ENCODE data around the gene CEP290. TPM values are rescaled to one million over a fixed set of nuclear protein-coding genes. Genes with fewer than 3 reads are reported as not detected.

CEP290 gene
- total RNA-seq, 1 experiment from 2014 or later = 9.6 TPM

DNA sequence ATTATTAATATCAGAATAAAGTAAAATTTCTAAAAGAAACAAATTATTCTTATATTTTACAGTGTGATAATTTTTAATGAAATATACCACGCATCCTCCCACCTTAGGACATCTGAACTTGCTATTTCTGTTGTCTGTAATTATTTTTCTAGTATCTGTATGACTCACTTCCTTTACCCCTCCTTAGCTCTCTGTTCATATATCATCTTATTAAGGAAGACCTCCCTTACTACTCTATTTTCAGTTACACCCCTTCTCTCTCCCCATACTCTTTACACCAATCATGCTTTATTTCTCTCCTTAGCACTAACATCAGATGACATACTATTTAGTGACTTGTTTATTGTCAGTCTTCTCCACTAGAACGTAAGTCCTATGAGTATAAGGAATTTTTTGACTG, 78.5 kb downstream of the CEP290 start (continued):
- no peak for TF ChIP-seq ATF1 (CRISPR knock-in tag; IDR thresholded peaks at IDR 0.05)
- TF ChIP-seq, protein P1, sequence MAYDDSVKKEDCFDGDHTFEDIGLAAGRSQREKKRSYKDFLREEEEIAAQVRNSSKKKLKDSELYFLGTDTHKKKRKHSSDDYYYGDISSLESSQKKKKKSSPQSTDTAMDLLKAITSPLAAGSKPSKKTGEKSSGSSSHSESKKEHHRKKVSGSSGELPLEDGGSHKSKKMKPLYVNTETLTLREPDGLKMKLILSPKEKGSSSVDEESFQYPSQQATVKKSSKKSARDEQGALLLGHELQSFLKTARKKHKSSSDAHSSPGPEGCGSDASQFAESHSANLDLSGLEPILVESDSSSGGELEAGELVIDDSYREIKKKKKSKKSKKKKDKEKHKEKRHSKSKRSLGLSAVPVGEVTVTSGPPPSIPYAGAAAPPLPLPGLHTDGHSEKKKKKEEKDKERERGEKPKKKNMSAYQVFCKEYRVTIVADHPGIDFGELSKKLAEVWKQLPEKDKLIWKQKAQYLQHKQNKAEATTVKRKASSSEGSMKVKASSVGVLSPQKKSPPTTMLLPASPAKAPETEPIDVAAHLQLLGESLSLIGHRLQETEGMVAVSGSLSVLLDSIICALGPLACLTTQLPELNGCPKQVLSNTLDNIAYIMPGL (CRISPR knock-in tag; IDR thresholded peaks at IDR 0.05) = no peak
- no peak for TF ChIP-seq ZNF396 (CRISPR knock-in tag; IDR thresholded peaks at IDR 0.05; ENCODE audit: borderline replicate concordance)
- no peak for TF ChIP-seq MYBL2 (CRISPR knock-in tag; IDR thresholded peaks at IDR 0.05)
- no peak for TF ChIP-seq NR3C1 (CRISPR knock-in tag; conservative IDR thresholded peaks at IDR 0.05; ENCODE audit: low read depth)
- TF ChIP-seq, protein P2, sequence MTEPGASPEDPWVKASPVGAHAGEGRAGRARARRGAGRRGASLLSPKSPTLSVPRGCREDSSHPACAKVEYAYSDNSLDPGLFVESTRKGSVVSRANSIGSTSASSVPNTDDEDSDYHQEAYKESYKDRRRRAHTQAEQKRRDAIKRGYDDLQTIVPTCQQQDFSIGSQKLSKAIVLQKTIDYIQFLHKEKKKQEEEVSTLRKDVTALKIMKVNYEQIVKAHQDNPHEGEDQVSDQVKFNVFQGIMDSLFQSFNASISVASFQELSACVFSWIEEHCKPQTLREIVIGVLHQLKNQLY (CRISPR knock-in tag; IDR thresholded peaks at IDR 0.05) = no peak

DNA sequence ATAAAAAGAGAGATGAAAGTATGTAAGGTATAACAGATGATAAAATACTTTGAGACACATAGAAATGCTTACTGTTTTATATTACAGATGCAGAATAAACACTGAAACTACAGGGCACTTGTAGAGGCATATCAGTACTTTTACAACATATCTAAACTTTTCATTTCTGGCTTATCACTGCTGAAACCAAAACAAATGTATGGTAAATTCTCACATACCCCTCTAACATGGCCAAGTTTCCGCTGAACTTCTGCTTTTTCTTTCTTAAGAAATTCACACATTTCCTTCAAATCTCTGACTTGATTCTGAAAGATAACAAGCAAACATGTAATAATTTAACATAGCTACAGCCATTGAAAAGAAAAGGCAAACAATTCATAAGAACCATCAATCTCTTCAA, 79.4 kb downstream of the CEP290 start:
- Mint-ChIP-seq H3K27ac (no peak overlapping the region), H3K4me1 (no peaks in the 10 kb centered on the region), H3K4me3 (no peak overlapping the region), H3K27me3 (ENCODE audit: low read depth) (no peaks in the 10 kb centered on the region), H3K9me3 (no peaks in the 10 kb centered on the region), H3K36me3 (peaks cover 10% of the 10 kb centered on the region; the same call in 1 of the 2 replicates)
- ChIA-PET CTCF (no interaction called here), POLR2A (no interaction called here)
- no peak for DNase-seq (ENCODE audit: low spot score)
- no peak for ATAC-seq
- TF ChIP-seq ESRRA (CRISPR knock-in tag; IDR thresholded peaks at IDR 0.05; ENCODE audit: borderline replicate concordance) = no peak
- TF ChIP-seq, protein P3, sequence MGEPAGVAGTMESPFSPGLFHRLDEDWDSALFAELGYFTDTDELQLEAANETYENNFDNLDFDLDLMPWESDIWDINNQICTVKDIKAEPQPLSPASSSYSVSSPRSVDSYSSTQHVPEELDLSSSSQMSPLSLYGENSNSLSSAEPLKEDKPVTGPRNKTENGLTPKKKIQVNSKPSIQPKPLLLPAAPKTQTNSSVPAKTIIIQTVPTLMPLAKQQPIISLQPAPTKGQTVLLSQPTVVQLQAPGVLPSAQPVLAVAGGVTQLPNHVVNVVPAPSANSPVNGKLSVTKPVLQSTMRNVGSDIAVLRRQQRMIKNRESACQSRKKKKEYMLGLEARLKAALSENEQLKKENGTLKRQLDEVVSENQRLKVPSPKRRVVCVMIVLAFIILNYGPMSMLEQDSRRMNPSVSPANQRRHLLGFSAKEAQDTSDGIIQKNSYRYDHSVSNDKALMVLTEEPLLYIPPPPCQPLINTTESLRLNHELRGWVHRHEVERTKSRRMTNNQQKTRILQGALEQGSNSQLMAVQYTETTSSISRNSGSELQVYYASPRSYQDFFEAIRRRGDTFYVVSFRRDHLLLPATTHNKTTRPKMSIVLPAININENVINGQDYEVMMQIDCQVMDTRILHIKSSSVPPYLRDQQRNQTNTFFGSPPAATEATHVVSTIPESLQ (CRISPR knock-in tag; IDR thresholded peaks at IDR 0.05) = no peak
- no peak for TF ChIP-seq SMAD4 (CRISPR knock-in tag; IDR thresholded peaks at IDR 0.05)
- TF ChIP-seq, protein P4, sequence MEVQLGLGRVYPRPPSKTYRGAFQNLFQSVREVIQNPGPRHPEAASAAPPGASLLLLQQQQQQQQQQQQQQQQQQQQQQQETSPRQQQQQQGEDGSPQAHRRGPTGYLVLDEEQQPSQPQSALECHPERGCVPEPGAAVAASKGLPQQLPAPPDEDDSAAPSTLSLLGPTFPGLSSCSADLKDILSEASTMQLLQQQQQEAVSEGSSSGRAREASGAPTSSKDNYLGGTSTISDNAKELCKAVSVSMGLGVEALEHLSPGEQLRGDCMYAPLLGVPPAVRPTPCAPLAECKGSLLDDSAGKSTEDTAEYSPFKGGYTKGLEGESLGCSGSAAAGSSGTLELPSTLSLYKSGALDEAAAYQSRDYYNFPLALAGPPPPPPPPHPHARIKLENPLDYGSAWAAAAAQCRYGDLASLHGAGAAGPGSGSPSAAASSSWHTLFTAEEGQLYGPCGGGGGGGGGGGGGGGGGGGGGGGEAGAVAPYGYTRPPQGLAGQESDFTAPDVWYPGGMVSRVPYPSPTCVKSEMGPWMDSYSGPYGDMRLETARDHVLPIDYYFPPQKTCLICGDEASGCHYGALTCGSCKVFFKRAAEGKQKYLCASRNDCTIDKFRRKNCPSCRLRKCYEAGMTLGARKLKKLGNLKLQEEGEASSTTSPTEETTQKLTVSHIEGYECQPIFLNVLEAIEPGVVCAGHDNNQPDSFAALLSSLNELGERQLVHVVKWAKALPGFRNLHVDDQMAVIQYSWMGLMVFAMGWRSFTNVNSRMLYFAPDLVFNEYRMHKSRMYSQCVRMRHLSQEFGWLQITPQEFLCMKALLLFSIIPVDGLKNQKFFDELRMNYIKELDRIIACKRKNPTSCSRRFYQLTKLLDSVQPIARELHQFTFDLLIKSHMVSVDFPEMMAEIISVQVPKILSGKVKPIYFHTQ (CRISPR knock-in tag; IDR thresholded peaks at IDR 0.05) = no peak
- TF ChIP-seq, protein P5, sequence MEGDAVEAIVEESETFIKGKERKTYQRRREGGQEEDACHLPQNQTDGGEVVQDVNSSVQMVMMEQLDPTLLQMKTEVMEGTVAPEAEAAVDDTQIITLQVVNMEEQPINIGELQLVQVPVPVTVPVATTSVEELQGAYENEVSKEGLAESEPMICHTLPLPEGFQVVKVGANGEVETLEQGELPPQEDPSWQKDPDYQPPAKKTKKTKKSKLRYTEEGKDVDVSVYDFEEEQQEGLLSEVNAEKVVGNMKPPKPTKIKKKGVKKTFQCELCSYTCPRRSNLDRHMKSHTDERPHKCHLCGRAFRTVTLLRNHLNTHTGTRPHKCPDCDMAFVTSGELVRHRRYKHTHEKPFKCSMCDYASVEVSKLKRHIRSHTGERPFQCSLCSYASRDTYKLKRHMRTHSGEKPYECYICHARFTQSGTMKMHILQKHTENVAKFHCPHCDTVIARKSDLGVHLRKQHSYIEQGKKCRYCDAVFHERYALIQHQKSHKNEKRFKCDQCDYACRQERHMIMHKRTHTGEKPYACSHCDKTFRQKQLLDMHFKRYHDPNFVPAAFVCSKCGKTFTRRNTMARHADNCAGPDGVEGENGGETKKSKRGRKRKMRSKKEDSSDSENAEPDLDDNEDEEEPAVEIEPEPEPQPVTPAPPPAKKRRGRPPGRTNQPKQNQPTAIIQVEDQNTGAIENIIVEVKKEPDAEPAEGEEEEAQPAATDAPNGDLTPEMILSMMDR (IDR thresholded peaks at IDR 0.05) = no peak
- TF ChIP-seq, protein P6, sequence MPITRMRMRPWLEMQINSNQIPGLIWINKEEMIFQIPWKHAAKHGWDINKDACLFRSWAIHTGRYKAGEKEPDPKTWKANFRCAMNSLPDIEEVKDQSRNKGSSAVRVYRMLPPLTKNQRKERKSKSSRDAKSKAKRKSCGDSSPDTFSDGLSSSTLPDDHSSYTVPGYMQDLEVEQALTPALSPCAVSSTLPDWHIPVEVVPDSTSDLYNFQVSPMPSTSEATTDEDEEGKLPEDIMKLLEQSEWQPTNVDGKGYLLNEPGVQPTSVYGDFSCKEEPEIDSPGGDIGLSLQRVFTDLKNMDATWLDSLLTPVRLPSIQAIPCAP (CRISPR knock-in tag; IDR thresholded peaks at IDR 0.05) = no peak
- no peak for TF ChIP-seq TEAD1 (CRISPR knock-in tag; IDR thresholded peaks at IDR 0.05)
- TF ChIP-seq, protein P7, sequence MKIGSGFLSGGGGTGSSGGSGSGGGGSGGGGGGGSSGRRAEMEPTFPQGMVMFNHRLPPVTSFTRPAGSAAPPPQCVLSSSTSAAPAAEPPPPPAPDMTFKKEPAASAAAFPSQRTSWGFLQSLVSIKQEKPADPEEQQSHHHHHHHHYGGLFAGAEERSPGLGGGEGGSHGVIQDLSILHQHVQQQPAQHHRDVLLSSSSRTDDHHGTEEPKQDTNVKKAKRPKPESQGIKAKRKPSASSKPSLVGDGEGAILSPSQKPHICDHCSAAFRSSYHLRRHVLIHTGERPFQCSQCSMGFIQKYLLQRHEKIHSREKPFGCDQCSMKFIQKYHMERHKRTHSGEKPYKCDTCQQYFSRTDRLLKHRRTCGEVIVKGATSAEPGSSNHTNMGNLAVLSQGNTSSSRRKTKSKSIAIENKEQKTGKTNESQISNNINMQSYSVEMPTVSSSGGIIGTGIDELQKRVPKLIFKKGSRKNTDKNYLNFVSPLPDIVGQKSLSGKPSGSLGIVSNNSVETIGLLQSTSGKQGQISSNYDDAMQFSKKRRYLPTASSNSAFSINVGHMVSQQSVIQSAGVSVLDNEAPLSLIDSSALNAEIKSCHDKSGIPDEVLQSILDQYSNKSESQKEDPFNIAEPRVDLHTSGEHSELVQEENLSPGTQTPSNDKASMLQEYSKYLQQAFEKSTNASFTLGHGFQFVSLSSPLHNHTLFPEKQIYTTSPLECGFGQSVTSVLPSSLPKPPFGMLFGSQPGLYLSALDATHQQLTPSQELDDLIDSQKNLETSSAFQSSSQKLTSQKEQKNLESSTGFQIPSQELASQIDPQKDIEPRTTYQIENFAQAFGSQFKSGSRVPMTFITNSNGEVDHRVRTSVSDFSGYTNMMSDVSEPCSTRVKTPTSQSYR (CRISPR knock-in tag; IDR thresholded peaks at IDR 0.05) = no peak
- TF ChIP-seq, protein P1 (CRISPR knock-in tag; IDR thresholded peaks at IDR 0.05) = no peak
- no peak for TF ChIP-seq CREM (CRISPR knock-in tag; IDR thresholded peaks at IDR 0.05)
- no peak for TF ChIP-seq SP1 (CRISPR knock-in tag; conservative IDR thresholded peaks at IDR 0.05)
- TF ChIP-seq, protein P8, sequence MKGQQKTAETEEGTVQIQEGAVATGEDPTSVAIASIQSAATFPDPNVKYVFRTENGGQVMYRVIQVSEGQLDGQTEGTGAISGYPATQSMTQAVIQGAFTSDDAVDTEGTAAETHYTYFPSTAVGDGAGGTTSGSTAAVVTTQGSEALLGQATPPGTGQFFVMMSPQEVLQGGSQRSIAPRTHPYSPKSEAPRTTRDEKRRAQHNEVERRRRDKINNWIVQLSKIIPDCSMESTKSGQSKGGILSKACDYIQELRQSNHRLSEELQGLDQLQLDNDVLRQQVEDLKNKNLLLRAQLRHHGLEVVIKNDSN (CRISPR knock-in tag; IDR thresholded peaks at IDR 0.05) = no peak
- no peak for TF ChIP-seq EMX1 (CRISPR knock-in tag; IDR thresholded peaks at IDR 0.05)

Data from WTC11 (cell line).